Right atrium auricular region (tissue), 2 donors: ENCODE data around the gene PDLIM3. TPM values are rescaled to one million over a fixed set of nuclear protein-coding genes. Genes with fewer than 3 reads are reported as not detected.

Source experiments
- DNase-seq: peaks from one replicate; pipeline ENCODE4 v3.0.0-alpha.2; 2019; ENCODE audit warnings: low spot score
- H3K27ac ChIP-seq, 2 donors: fragments of 200-600 bp; sonication (generic); 1 replicate in 1 of 2; 2 replicates in 1 of 2; pipeline ENCODE4 v1.5.1; 2016 to 2019
- H3K27me3 ChIP-seq, 2 donors: fragments of 200-600 bp; sonication (generic); one replicate each; pipeline versions ENCODE4 v1.5.1 to v1.6.0; 2017 to 2019
- H3K36me3 ChIP-seq: fragments of 200-600 bp; sonication (generic); one replicate; pipeline ENCODE4 v1.5.1; 2016
- H3K4me1 ChIP-seq, 2 donors: fragments of 200-600 bp; sonication (generic); one replicate each; pipeline versions ENCODE4 v1.5.1 to v1.6.0; 2017 to 2019
- H3K4me3 ChIP-seq, 2 donors: fragments of 200-600 bp; sonication (generic); 1 replicate in 1 of 2; 2 replicates in 1 of 2; pipeline ENCODE4 v1.5.1; 2017 to 2019; ENCODE audit warnings: mild to moderate bottlenecking in 1 of 2, moderate library complexity in 1 of 2
- H3K9me3 ChIP-seq, 2 donors: fragments of 200-600 bp; sonication (generic); one replicate each; pipeline ENCODE4 v1.5.1; 2019
- total RNA-seq, 2 donors: library from RNA; depleted of rRNA; stranded (reverse); fragments of >200 nt; gene quantifications; one replicate each; pipeline ENCODE4 v1.1.0, GENCODE V29; 2016
- TF ChIP-seq, protein P1 (sequence below), 2 donors: fragments of 200-600 bp; sonication (generic); IDR thresholded peaks; one replicate each; pipeline ENCODE4 v1.5.1; 2019; ENCODE audit warnings: antibody characterized with exemption in 2 of 2

PDLIM3 gene
- total RNA-seq, 2 donors from 2014 or later = 476 to 783 TPM

GRCh38 chr4:185542626-185543315, 7.5 kb upstream of the PDLIM3 start:
- DNase-seq = peak; percentile 81
- Histone ChIP-seq H3K27me3 (no peaks in the 10 kb centered on the region), H3K36me3 (no peaks in the 10 kb centered on the region), H3K9me3 (no peaks in the 10 kb centered on the region), H3K4me3 (no peak overlapping the region), H3K27ac (peak overlapping the region; percentile 70 to 84), H3K4me1 (peaks cover 0 to 27% of the 10 kb centered on the region in 2 donors)
- TF ChIP-seq, protein P1, sequence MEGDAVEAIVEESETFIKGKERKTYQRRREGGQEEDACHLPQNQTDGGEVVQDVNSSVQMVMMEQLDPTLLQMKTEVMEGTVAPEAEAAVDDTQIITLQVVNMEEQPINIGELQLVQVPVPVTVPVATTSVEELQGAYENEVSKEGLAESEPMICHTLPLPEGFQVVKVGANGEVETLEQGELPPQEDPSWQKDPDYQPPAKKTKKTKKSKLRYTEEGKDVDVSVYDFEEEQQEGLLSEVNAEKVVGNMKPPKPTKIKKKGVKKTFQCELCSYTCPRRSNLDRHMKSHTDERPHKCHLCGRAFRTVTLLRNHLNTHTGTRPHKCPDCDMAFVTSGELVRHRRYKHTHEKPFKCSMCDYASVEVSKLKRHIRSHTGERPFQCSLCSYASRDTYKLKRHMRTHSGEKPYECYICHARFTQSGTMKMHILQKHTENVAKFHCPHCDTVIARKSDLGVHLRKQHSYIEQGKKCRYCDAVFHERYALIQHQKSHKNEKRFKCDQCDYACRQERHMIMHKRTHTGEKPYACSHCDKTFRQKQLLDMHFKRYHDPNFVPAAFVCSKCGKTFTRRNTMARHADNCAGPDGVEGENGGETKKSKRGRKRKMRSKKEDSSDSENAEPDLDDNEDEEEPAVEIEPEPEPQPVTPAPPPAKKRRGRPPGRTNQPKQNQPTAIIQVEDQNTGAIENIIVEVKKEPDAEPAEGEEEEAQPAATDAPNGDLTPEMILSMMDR (IDR thresholded peaks at IDR 0.05) = no peak

- Histone ChIP-seq H3K27ac (peak overlapping the region; percentile 70 to 84), H3K9me3 (no peaks in the 10 kb centered on the region), H3K4me3 (no peak overlapping the region), H3K4me1 (peaks cover 0 to 27% of the 10 kb centered on the region in 2 donors), H3K36me3 (no peaks in the 10 kb centered on the region), H3K27me3 (no peaks in the 10 kb centered on the region)
- DNase-seq = peak; percentile 89
- TF ChIP-seq, protein P1 (IDR thresholded peaks at IDR 0.05) = no peak
These were observed 6.0 kb upstream of the PDLIM3 start for GRCh38 chr4:185541251-185541727.

DNA sequence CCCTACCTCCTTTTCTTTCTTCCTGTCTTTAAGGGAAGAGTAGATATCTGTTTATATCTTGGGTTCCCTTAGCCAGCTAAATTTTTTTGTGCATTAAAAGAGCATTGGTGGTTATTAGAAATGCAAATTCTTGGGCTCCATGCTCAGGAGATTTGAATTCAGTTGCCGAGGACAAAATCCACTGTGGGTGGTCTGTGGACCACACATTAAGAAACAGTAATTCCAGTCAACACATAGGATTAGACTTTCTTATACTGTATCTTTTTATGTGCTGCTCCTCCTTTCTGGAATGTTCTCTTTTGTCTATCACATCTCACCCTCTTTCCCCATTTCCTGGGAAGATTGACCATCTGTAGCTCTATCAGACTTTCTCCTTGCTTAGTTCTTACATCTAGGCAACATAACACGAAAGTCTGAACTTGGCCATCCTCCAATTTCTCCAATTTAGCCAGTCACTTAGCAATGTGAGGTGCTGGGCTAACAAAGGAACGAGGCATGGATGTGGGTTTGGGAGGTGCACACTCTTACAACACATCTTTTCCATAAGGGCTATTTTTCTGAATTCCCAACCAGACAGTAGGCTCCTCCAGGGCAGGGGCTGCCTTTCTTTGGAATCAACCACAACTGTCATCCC, 5.3 kb upstream of the PDLIM3 start:
- Histone ChIP-seq H3K4me3 (no peak overlapping the region), H3K9me3 (no peaks in the 10 kb centered on the region), H3K27ac (peak overlapping the region; percentile 70 to 84), H3K27me3 (no peaks in the 10 kb centered on the region), H3K4me1 (peaks cover 0 to 33% of the 10 kb centered on the region in 2 donors), H3K36me3 (no peaks in the 10 kb centered on the region)
- TF ChIP-seq, protein P1 (IDR thresholded peaks at IDR 0.05) = no peak
- DNase-seq = no peak

- Histone ChIP-seq H3K36me3 (no peaks in the 10 kb centered on the region), H3K9me3 (no peaks in the 10 kb centered on the region), H3K4me1 (peaks cover 0 to 33% of the 10 kb centered on the region in 2 donors), H3K4me3 (no peak overlapping the region), H3K27me3 (no peaks in the 10 kb centered on the region), H3K27ac (peak overlapping the region in 1 of 2 donors; percentile 84)
- DNase-seq = no peak
- TF ChIP-seq, protein P1 (IDR thresholded peaks at IDR 0.05) = peak in 1 of 2 donors; percentile 26
These were observed 4.7 kb upstream of the PDLIM3 start for GRCh38 chr4:185540040-185540439.

DNA sequence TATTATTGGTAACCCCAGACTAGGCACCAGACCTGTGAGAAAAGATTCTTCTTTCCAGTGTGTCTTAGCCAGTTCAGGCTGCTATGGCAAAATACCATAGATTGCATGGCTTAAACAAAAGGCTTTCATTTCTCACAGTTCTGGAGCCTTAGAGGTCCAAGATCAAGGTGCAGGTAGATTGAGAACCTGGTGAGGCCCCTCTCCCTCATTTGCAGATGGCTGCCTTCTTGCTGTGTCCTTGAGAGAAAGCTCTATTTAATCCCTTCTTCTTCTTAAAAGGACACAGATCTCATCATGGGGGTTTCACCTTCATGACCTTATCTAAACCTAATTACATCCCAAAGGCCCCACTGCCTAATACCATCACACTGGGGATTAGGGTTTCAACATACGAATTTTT, 3.5 kb upstream of the PDLIM3 start:
- Histone ChIP-seq H3K9me3 (no peaks in the 10 kb centered on the region), H3K36me3 (no peaks in the 10 kb centered on the region), H3K4me1 (peaks cover 0 to 33% of the 10 kb centered on the region in 2 donors), H3K27me3 (no peaks in the 10 kb centered on the region), H3K4me3 (no peak overlapping the region), H3K27ac (no peak overlapping the region)
- TF ChIP-seq, protein P1 (IDR thresholded peaks at IDR 0.05) = no peak
- no peak for DNase-seq
